Measurements from ENCODE around the gene DCPS.
A peak's percentile ranks its signal among the peaks of the same experiment; 100 is the strongest.
"Not testable (repeated sequence)": the region's sequence is repeated elsewhere in the genome, so short reads cannot be mapped to it uniquely, and the experiment has no call there.

Gene DCPS

DNA sequence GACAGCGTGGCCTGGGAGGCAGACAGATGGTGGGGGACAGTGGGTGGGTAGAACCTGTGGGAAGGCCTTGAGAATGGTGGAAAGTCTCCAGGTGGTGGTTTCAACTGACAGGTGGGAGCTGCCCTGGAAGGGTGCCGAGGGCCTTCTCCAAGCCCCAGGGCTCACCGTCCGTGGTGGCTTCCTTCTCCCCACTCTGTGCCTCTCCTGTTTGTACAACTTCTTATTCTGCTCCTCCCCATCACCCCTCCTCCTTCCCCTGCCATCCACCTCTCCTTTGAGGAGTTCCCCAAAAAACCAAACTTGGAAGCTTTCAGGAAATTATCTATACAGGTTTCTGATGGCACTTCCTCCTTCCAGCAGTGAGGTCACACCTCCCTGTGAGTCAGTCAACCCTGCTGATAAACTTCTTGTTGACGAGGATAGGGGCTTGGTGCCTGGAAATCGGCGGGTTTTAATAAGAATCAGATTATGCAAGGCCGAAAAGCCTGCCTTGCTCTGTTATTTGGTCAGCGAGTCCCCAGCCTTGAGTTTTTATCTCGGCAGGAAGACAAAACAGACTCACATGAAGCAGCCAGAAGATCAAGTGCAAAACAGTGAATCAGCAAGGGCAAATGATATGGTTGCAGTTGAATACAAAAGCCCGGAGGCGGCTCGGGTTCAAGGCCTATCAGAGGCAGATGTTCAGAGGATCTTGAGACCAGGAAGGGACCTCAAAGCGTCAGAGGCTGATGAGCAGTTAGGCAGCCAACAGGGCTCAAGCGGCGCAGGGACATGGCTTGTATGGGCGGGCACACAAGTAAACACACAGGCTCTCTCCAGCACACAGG is 42.1 kb downstream of the DCPS start:
- no peak for DNase-seq

DNA sequence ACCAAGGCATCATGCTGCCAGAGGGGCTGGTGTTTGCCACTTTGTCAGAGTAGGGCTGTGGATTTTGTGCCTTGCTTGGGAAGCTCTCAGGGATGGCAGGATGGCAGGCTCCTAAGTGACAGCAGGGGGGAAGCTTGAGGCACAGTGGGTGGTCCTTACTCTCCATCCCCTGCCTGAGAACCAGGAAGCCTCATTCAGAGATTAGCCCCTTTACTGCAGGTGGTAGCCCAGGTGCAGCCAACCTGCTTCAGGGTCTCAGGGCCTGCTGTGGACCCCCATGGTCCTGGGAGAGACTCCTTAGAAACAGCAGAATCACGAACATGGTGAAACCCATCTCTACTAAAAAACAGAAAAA is 42.7 kb downstream of the DCPS start:
- DNase-seq: peak; percentile 54

- DNase-seq: not testable (repeated sequence)
Measured at GRCh38 chr11:126346946-126347345, 43.1 kb downstream of the DCPS start.

DNA sequence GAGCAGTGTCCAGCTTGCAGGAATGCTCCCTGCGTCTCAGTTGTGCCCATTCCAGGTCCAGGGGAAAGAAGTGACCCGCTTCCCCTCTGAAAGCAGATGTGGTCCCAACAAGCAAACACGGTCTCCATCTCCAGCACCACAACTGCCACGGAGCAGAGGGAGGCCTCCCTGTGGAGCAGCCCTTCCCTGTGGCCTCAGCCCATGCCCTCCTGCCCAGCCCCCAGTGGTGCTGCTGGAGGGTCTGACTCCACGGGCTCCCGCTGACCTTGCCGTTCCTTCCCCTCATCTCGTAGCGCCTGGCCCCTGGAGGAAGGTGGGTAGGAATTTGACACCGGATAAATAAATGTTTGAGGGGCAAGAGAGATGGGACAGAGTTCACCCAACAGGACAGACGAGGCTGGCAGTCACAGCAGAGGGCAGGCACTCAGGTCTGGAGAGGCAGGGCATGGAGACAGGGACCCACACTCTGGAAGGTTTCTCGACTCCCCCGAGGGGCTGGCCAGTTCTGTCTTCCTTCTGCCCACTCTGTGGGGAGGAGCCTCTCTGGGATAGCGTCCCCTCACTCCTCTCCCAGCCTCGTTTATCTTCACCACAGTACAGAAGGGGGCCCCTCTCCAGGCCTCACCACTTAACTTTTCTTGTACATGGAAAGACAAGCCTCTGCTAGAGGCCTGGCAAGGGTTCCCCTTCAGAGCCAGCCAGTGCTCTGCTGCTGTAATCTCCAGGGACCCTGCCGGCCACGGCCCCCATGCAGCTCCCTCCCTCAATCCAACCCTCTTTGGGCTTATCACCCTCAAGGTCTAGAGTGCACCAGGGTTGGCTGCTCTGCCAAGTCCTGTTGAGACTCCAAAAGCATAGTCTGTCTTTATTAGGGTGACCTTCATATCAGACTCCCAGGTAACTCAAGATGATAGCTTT is 44.1 kb downstream of the DCPS start:
- no peak for DNase-seq

- no peak for DNase-seq
Measured at GRCh38 chr11:126348806-126349582, 45.1 kb downstream of the DCPS start.

- no peak for DNase-seq
Measured at GRCh38 chr11:126350836-126351235, 47.0 kb downstream of the DCPS start.

- no peak for DNase-seq
Measured at GRCh38 chr11:126352163-126352562, 48.3 kb downstream of the DCPS start.

GRCh38 chr11:126352934-126353801 is 49.3 kb downstream of the DCPS start:
- no peak for DNase-seq

DNA sequence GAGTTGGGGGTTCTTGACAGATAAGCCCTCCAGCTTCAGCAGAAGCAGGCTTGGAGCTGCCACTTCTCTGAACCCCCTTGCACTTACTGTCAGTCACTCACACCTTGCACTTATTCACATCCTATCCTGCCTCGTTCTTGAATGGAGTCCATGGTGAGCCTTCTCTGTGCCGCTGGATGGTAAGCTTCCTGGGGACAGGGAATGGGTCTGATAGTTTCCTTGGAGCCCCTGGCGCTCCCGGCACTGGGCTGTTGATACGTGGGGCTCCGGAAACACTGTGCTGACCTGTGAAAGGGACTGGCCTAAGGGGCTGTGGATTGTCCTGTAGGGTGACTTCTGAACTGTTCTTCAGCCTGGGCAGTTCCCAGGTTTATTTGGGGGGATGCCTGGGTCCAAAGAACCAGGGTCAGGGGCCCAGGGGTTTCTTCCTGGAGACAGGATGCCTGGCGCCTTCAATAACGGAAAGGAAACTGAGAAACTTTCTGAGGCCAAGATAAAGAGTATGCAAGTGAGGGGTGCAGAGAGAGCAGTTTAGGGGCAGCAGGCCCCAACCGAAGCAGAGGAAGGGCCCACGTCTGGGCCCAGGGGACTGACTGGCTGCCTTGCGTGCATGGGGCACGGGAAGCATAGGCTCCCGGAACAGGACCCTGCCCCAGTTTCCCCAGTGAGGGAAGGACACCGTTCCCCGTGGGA is 50.9 kb downstream of the DCPS start:
- no peak for DNase-seq

GRCh38 chr11:126355324-126355925 is 51.6 kb downstream of the DCPS start, which contains the start of gene ST3GAL4:
TSS of gene ST3GAL4 (plus strand) at chr11:126355686. CDS start at chr11:126406156, 50,470 bp downstream.
- DNase-seq: peak; percentile 48

DNA sequence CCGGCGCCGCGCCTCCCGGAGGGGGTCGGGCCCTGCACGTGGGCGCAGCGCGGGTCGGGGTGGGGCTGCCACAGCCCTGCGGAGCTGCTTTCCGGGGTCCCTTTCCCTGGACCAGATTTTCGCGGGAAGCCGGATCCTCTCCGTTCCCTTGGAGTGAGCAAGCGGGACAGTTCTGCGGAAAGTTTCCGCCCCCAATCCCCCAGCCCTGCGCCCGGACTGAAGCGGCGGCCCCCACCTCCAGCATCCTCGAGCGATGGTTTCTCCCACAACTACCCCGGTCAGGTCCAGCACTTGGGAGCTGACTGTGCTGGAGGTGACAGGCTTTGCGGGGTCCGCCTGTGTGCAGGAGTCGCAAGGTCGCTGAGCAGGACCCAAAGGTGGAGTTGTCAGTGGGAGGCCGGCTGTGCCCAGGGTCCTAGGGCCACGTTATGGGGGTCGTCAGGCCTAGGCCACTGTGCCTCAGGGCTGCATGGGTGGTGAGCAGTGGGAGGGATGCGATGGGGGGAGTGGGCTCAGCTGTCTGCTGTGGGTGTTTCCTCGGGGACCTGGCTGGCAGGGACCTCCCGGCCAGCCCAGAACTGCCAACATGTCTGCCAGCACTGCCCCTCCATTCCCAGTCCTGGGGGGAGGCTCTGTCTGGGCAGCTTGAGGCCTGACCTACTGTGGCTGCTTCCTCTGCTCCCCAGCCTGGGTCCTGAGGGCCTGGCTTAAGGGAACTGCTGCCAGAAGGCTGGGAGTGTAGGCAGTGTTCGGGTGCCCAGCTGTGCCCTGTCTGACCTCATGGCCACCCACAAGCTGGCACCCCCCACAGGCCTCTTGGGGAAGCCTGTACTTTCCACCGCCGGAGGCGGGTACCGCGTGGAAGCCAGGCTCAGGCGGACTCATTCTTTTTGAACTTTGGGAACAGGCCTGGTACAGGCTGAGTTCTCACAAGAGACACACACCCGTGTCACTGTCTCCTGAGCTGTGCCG is 52.4 kb downstream of the DCPS start:
- DNase-seq: no peak

DNA sequence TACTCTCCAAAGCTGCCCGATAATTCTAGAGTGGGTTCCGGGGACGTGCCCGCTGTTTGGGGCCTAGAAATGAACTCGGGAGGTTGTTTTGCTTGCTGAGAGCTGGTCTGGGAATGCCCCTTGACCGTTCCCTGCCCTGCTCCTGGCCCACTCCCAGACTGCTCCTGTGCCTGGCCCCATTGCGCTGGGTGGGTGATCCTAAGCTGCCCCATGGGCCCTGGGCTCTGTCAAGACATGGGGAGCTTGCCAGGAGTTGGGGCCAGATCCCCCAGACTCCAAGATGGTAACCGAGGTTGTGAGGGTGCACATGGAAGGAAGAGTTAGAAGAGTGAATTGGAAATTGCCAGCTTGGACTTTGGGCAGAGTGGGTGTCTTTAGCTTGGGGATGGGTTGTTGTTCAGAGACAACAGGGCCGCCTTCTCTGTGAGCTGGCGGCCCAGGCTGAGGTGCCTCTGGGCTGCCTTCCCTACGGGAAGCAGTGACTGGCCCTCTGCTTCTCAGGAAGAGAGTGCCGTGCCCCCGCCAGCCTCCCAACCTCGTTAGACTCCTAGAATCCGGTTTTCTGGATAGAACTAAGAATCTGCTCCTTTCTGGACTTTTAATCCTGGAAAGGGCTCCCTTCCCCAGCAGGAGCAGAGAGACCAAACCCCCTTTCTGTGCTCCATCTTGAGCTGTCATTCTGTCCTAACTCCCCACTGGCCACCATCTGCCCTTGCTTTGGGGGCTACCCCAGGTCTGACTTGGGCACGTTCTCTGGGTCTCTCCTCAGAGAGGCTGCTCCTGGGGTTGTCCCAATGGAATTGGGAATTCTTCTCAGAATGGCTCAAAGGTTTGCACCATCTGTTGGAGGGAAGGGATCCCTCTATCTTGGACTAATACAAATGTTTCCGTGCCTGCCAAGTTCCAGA is 53.4 kb downstream of the DCPS start:
- DNase-seq: no peak

DNA sequence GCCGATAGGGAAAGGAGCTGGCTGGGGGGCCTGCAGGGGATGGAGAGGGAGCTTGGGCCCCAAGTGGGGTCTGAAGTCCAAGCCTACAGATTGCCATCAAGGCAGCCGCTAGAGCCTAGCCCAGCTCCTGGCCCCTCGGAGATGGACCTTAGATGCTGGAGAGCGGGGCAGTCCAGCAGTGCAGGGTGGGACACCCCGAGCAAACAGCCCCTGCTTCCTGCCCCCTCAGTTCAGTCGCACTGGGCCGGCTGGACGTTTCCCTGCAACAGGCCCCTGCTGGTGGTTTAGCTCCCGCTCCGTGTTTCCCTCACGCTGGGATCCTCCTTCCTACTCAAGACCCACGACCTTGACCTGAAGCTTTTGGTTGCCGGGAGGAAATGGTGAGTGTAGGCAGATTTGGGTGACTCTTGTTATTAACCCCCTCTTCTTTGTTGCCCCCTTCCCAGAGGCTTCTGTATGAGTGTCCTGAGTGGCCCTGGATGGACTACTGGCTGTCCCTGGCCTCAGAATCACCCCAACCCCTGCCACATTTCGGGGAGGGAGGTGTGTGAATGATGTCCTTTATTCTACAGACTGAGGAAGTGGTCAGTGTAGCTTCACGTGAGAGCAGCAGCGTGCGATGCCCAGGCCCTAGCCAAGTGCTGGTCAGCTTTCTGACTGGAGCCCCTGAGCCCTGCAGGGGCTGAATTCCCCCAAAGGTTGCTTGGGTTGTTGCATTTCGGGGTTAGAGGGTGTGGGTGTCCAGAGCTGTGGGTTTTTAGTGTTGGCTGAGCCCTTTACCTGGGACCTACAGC is 54.3 kb downstream of the DCPS start:
- no peak for DNase-seq

DNA sequence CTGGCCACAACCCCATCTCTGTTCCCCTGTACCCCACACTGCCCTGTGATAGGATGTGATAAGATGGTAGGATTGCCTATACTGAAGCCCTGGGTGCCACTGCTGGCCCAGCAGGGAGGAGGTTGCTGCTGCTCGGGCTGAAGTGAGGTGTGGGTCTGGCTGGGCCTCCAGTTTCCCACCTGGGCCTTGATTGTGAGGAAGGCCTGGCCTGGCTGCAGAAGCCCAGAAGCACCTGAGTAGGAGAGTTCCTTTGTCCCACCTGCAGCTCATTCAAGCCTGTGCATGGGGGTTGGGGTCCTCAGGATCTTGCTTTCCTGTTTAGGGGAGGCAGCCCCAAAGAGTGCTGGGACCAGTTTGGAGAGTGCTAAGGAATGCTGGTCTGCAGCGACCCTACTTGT is 54.9 kb downstream of the DCPS start:
- no peak for DNase-seq

- peak; percentile 83 for DNase-seq
Measured at GRCh38 chr11:126359431-126360048, 55.7 kb downstream of the DCPS start.

DNA sequence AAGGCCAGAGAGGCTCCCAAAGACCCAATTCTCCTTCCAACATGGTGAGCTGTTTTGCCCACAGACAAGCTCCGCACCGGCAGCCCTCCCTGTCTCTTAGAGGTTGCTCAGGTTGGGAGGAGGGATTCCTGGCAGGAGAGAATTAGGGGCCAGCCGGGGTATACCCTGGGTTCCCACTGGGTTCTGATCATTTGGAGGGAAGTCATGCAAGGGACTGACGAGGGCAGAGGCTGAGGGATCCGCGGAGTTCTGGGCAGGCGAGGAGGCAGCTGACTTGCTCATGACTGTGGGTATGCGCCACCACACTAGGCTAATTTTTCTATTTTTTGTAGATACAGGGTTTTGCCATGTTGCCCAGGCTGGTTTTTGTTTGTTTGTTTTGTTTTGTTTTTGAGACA is 56.2 kb downstream of the DCPS start:
- DNase-seq: no peak

DNA sequence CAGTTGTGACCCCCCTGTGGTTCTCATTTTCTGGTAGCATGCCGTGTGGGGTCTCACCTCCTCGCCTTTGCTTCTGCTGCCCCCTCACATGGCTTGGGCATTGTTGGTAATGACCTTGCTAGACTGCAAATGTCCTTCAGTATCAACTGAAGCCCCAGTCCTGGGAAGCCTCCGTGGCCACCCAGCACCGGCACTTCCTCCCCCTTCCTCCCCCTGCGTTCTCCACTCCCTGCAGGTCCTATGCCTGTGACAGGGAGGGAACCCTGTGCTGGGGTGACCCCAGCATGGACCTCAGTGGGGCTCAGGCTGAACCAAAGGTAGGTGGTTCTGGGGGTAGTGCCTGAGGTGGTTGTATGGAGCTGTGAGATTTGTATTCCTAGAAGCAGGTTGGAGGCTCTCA is 57.5 kb downstream of the DCPS start:
- no peak for DNase-seq
